Measurements from ENCODE around the gene TYSND1.
"Not testable (repeated sequence)": the region's sequence is repeated elsewhere in the genome, so short reads cannot be mapped to it uniquely, and the experiment has no call there.

The TYSND1 gene

GRCh38 chr10:70164163-70164562 lies 17.7 kb upstream of the TYSND1 start:
- no peak for DNase-seq (ENCODE audit: low spot score)

- DNase-seq (ENCODE audit: low spot score) = no peak
Measured at GRCh38 chr10:70163448-70163847, 16.9 kb upstream of the TYSND1 start.

- DNase-seq (ENCODE audit: low spot score) = no peak
Measured at GRCh38 chr10:70162892-70163201, 16.3 kb upstream of the TYSND1 start.

GRCh38 chr10:70162151-70162891 lies 15.8 kb upstream of the TYSND1 start:
- no peak for DNase-seq (ENCODE audit: low spot score)

GRCh38 chr10:70160798-70161197 lies 14.3 kb upstream of the TYSND1 start:
- no peak for DNase-seq (ENCODE audit: low spot score)

- DNase-seq (ENCODE audit: low spot score) = not testable (repeated sequence)
Measured at GRCh38 chr10:70159366-70159765, 12.9 kb upstream of the TYSND1 start.

GRCh38 chr10:70158113-70158512 lies 11.6 kb upstream of the TYSND1 start:
- no peak for DNase-seq (ENCODE audit: low spot score)

- DNase-seq (ENCODE audit: low spot score) = no peak
Measured at GRCh38 chr10:70155255-70155838, 8.8 kb upstream of the TYSND1 start.

GRCh38 chr10:70148516-70148915 lies 2.0 kb upstream of the TYSND1 start:
- DNase-seq (ENCODE audit: low spot score) = no peak

GRCh38 chr10:70147259-70147625 lies 742 bp upstream of the TYSND1 start:
- no peak for DNase-seq (ENCODE audit: low spot score)

GRCh38 chr10:70145666-70146488 lies 623 bp downstream of the TYSND1 start:
- DNase-seq (ENCODE audit: low spot score) = peak; percentile 38

GRCh38 chr10:70145166-70145665 lies 1.3 kb downstream of the TYSND1 start:
- no peak for DNase-seq (ENCODE audit: low spot score)

- DNase-seq (ENCODE audit: low spot score) = no peak
Measured at GRCh38 chr10:70144372-70145110, 2.0 kb downstream of the TYSND1 start.

GRCh38 chr10:70142555-70142954 lies 3.9 kb downstream of the TYSND1 start:
- no peak for DNase-seq (ENCODE audit: low spot score)

- no peak for DNase-seq (ENCODE audit: low spot score)
Measured at GRCh38 chr10:70140297-70140696, 6.2 kb downstream of the TYSND1 start.

- DNase-seq (ENCODE audit: low spot score) = no peak
Measured at GRCh38 chr10:70139997-70140250, 6.6 kb downstream of the TYSND1 start.

- no peak for DNase-seq (ENCODE audit: low spot score)
Measured at GRCh38 chr10:70139151-70139996, 7.1 kb downstream of the TYSND1 start.

- DNase-seq (ENCODE audit: low spot score) = no peak
Measured at GRCh38 chr10:70137927-70138883, 8.3 kb downstream of the TYSND1 start.

GRCh38 chr10:70137135-70137534 lies 9.4 kb downstream of the TYSND1 start:
- DNase-seq (ENCODE audit: low spot score) = no peak

GRCh38 chr10:70135684-70136083 lies 10.8 kb downstream of the TYSND1 start:
- DNase-seq (ENCODE audit: low spot score) = no peak

- DNase-seq (ENCODE audit: low spot score) = no peak
Measured at GRCh38 chr10:70135046-70135445, 11.5 kb downstream of the TYSND1 start.

Measured in globus pallidus (tissue), 1 donor.